Karpas-422 (cell line): ENCODE measurements around the gene SLC22A17. TPM values are rescaled to one million over a fixed set of nuclear protein-coding genes. Genes with fewer than 3 reads are reported as not detected.

Experiments used
- DNase-seq: peaks from one replicate; pipeline ENCODE4 v3.0.0-alpha.2; 2015
- H2AFZ ChIP-seq: fragments of 200-600 bp; sonication (generic); 2 replicates; pipeline ENCODE4 v1.6.1; 2014; ENCODE audit warnings: antibody characterized with exemption, low read length, mixed read lengths
- H3K27ac ChIP-seq: fragments of 200-600 bp; sonication (generic); 2 replicates; pipeline ENCODE4 v1.5.1; 2014; ENCODE audit warnings: mild to moderate bottlenecking, low read length, moderate library complexity
- H3K27me3 ChIP-seq: fragments of 200-600 bp; sonication (generic); 2 replicates; pipeline ENCODE4 v1.6.1; 2014; ENCODE audit warnings: low read length, mixed read lengths
- H3K36me3 ChIP-seq: fragments of 200-600 bp; sonication (generic); 2 replicates; pipeline ENCODE4 v1.6.1; 2014; ENCODE audit warnings: low read length, mixed read lengths; ENCODE audit not compliant: insufficient read depth
- H3K4me1 ChIP-seq: fragments of 200-600 bp; sonication (generic); 2 replicates; pipeline ENCODE4 v1.6.1; 2014; ENCODE audit warnings: mild to moderate bottlenecking, low read length, mixed read lengths
- H3K4me2 ChIP-seq: fragments of 200-600 bp; sonication (generic); 2 replicates; pipeline ENCODE4 v1.6.1; 2014; ENCODE audit warnings: low read length, low read depth, mild to moderate bottlenecking; ENCODE audit not compliant: poor library complexity, severe bottlenecking
- H3K4me3 ChIP-seq: fragments of 200-600 bp; sonication (generic); 2 replicates; pipeline ENCODE4 v1.5.1; 2014; ENCODE audit warnings: mild to moderate bottlenecking, antibody characterized with exemption, low read length, mixed read lengths
- H3K79me2 ChIP-seq: fragments of 200-600 bp; sonication (generic); 2 replicates; pipeline ENCODE4 v1.6.1; 2014; ENCODE audit warnings: mild to moderate bottlenecking, low read length, mixed read lengths
- H3K9ac ChIP-seq: fragments of 200-600 bp; sonication (generic); 2 replicates; pipeline ENCODE4 v1.6.0; 2014; ENCODE audit warnings: low read length
- H3K9me2 ChIP-seq: fragments of 200-600 bp; sonication (generic), shearing (Covaris generic); replicated peaks from 2 replicates; pipeline ENCODE4 v1.6.0; 2014; ENCODE audit warnings: mild to moderate bottlenecking, low read length, moderate library complexity; ENCODE audit not compliant: insufficient read depth
- H3K9me3 ChIP-seq: fragments of 300-700, 200-600 bp; sonication (generic); 2 replicates; pipeline ENCODE4 v1.6.1; 2014; ENCODE audit warnings: low read length, mixed read lengths
- H4K20me1 ChIP-seq: fragments of 200-600 bp; sonication (generic); 2 replicates; pipeline ENCODE4 v1.6.1; 2014; ENCODE audit warnings: mild to moderate bottlenecking, antibody characterized with exemption, low read length, low read depth; ENCODE audit not compliant: insufficient read depth
- small RNA-seq: library from RNA; depleted of rRNA; stranded (forward); fragments of <200 nt; gene quantifications from one replicate; pipeline ENCODE3, GENCODE V24; 2014
- total RNA-seq: library from RNA; depleted of rRNA; stranded (reverse); fragments of >200 nt; shearing (Covaris generic); gene quantifications from 2 replicates; pipeline ENCODE4 v1.2.3, GENCODE V29; 2014; ENCODE audit warnings: low replicate concordance; rRNA removed

The SLC22A17 gene
- total RNA-seq, 1 experiment from 2014 or later: not detected

- no peaks in the 10 kb centered on the region for H3K27me3 ChIP-seq
- H3K79me2 ChIP-seq: peaks cover 18% of the 10 kb centered on the region
- H3K9ac ChIP-seq: no peak overlapping the region
- DNase-seq: no peak
- peaks cover 23% of the 10 kb centered on the region; the same call in 1 of the 2 replicates for H3K36me3 ChIP-seq
- H4K20me1 ChIP-seq: no peaks in the 10 kb centered on the region
- no peaks in the 10 kb centered on the region for H3K9me2 ChIP-seq
- no peak overlapping the region for H3K4me3 ChIP-seq
- no peak overlapping the region for H2AFZ ChIP-seq
- H3K4me1 ChIP-seq: peaks cover 21% of the 10 kb centered on the region
- H3K9me3 ChIP-seq: no peaks in the 10 kb centered on the region
- H3K27ac ChIP-seq: no peak overlapping the region
- no peak overlapping the region for H3K4me2 ChIP-seq
These were observed 55.6 kb downstream of the SLC22A17 start for GRCh38 chr14:23297096-23297495.

Small RNA genes within 50 kb of the gene (small RNA-seq; reads per million reads assigned to genes)
- not detected for gene MIR208A

Other genes starting within 250 kb of the SLC22A17 start
- gene CIROP, start 247.9 kb downstream of the SLC22A17 start, total RNA-seq: not detected in 2 replicates
- 0.11 TPM in 1 of 2 replicates, not detected in the other for gene CEBPE, start 233.6 kb downstream of the SLC22A17 start, total RNA-seq
- gene SLC7A8, start 169.2 kb downstream of the SLC22A17 start, total RNA-seq: 0.79 TPM in 1 of 2 replicates, not detected in the other
- gene RNF212B, start 115.0 kb downstream of the SLC22A17 start, total RNA-seq: not detected in 2 replicates
- 9.3 and 12.7 TPM in 2 replicates for gene HOMEZ, start 66.8 kb downstream of the SLC22A17 start, total RNA-seq
- gene PPP1R3E, start 50.0 kb downstream of the SLC22A17 start, total RNA-seq: 48.3 and 70.4 TPM in 2 replicates
- 15.1 and 18.3 TPM in 2 replicates for gene BCL2L2, start 46.1 kb downstream of the SLC22A17 start, total RNA-seq
- gene PABPN1, start 31.4 kb downstream of the SLC22A17 start, total RNA-seq: 126 and 195 TPM in 2 replicates
- gene EFS, start 12.3 kb upstream of the SLC22A17 start, total RNA-seq: not detected in 2 replicates
- gene IL25, start 19.9 kb upstream of the SLC22A17 start, total RNA-seq: not detected in 2 replicates
- gene CMTM5, start 24.2 kb upstream of the SLC22A17 start, total RNA-seq: not detected in 2 replicates
- not detected in 2 replicates for gene MYH6, start 55.4 kb upstream of the SLC22A17 start, total RNA-seq
- not detected in 2 replicates for gene MYH7, start 82.8 kb upstream of the SLC22A17 start, total RNA-seq
- gene NGDN, start 116.8 kb upstream of the SLC22A17 start, total RNA-seq: 77.5 and 82.2 TPM in 2 replicates
- 0.07 and 0.32 TPM in 2 replicates for gene ZFHX2, start 198.9 kb upstream of the SLC22A17 start, total RNA-seq
- 16.2 and 57.5 TPM in 2 replicates for gene THTPA, start 203.4 kb upstream of the SLC22A17 start, total RNA-seq
- 207 and 248 TPM in 2 replicates for gene AP1G2, start 214.9 kb upstream of the SLC22A17 start, total RNA-seq
- 0.29 TPM in 1 of 2 replicates, not detected in the other for gene JPH4, start 225.9 kb upstream of the SLC22A17 start, total RNA-seq